BE2C (cell line): ENCODE data around the gene ZNF417.

ENCODE experiments used
- DNase-seq: peaks from one replicate; pipeline ENCODE4 v3.0.0-alpha.2; 2020
- H3K27me3 ChIP-seq: fragments of 250-450 bp; sonication (Bioruptor Pico); 2 replicates; pipeline ENCODE4 v1.5.1; 2020; ENCODE audit warnings: mild to moderate bottlenecking
- H3K36me3 ChIP-seq: fragments of 250-450 bp; sonication (Bioruptor Pico); 2 replicates; pipeline ENCODE4 v1.5.1; 2020; ENCODE audit warnings: mild to moderate bottlenecking
- H3K4me1 ChIP-seq: fragments of 250-450 bp; sonication (Bioruptor Pico); 2 replicates; pipeline ENCODE4 v1.5.1; 2020
- H3K4me3 ChIP-seq: 2 replicates; pipeline ENCODE4 v1.5.1; 2011; ENCODE audit warnings: low read depth, low read length
- H3K9me3 ChIP-seq: fragments of 250-450 bp; sonication (Bioruptor Pico); 2 replicates; pipeline ENCODE4 v1.5.1; 2020
- CTCF ChIP-seq: IDR thresholded peaks from 2 replicates; pipeline ENCODE4 v1.5.1; 2012; ENCODE audit warnings: mild to moderate bottlenecking, low read depth, low read length

Gene ZNF417

DNA sequence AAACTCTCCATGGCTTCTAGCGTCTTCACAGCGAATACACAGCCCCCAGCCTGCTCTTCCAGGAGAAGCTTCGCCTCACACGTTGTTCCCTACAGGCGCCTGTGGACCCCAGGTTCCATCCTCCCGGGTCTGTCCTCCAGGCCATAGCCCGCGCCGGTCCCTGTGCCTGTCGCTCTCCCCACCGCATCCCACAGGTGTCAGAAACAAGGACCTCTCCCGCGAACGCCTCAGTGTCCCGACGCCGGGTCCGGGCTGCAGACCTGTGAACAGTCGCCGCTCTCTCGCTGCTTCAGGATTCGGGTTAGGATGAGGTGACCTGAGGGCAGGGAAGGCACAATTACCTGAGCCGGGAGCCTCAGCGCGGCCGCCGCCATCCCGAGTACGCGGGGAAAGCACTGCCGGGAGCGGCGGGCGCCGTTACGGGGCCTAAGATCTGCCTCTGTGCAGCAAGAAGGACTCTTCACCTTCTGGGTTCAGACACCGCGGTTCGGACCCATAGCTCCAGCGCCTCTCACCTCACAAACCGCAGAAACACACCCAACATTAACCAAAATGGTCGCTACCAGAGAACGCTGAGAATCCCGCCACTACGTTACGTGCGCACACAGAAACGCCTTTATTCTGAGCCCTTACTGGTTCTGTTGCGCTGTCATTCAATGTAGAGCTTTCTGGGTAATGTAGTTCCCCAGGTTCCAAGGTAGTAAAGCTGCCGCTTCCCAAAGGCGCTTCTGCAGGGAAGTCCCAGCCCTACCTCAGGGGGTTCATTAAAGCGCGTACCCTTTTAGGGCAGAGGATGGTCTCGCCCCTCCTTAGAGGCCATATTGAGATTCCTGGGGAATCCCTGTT lies 18.7 kb upstream of the ZNF417 start, which contains the start of gene ZNF418:
Gene ZNF418, minus strand, starts transcription at position 583 of the 846 bp plus-strand sequence. CDS start 1,580 bp downstream, outside the sequence.
- TF ChIP-seq CTCF = no peak
- Histone ChIP-seq H3K9me3 (no peaks in the 10 kb centered on the region; the same call in 1 of the 2 replicates), H3K27me3 (no peaks in the 10 kb centered on the region), H3K4me1 (no peaks in the 10 kb centered on the region), H3K4me3 (peak within 1 kb of the TSS; percentile 88), H3K36me3 (peaks cover 13% of the 10 kb centered on the region)
- peak; percentile 74 for DNase-seq

GRCh38 chr19:57927587-57927986 lies 11.2 kb upstream of the ZNF417 start:
- Histone ChIP-seq H3K36me3 (peaks cover 58% of the 10 kb centered on the region), H3K27me3 (no peaks in the 10 kb centered on the region)
- TF ChIP-seq CTCF = no peak

GRCh38 chr19:57914531-57914930 lies 1.9 kb downstream of the ZNF417 start:
- no peak for TF ChIP-seq CTCF
- H3K4me1 ChIP-seq = no peaks in the 10 kb centered on the region
- H3K4me3 ChIP-seq = no peak overlapping the region
- peaks cover 20% of the 10 kb centered on the region for H3K36me3 ChIP-seq
- peaks cover 3% of the 10 kb centered on the region; the same call in 1 of the 2 replicates for H3K9me3 ChIP-seq
- DNase-seq = no peak
- H3K27me3 ChIP-seq = no peaks in the 10 kb centered on the region

More at GRCh38 chr19:57927587-57927986, 11.2 kb upstream of the ZNF417 start:
- Histone ChIP-seq H3K9me3 (no peaks in the 10 kb centered on the region; the same call in none of the 2 replicates), H3K4me3 (no peak overlapping the region), H3K4me1 (no peaks in the 10 kb centered on the region)
- DNase-seq = no peak

GRCh38 chr19:57907394-57907793 lies 9.0 kb downstream of the ZNF417 start:
- Histone ChIP-seq H3K9me3 (no peaks in the 10 kb centered on the region; the same call in 1 of the 2 replicates), H3K36me3 (peaks cover 36% of the 10 kb centered on the region), H3K4me1 (no peaks in the 10 kb centered on the region), H3K27me3 (no peaks in the 10 kb centered on the region), H3K4me3 (no peak overlapping the region)
- no peak for DNase-seq
- TF ChIP-seq CTCF = no peak

DNA sequence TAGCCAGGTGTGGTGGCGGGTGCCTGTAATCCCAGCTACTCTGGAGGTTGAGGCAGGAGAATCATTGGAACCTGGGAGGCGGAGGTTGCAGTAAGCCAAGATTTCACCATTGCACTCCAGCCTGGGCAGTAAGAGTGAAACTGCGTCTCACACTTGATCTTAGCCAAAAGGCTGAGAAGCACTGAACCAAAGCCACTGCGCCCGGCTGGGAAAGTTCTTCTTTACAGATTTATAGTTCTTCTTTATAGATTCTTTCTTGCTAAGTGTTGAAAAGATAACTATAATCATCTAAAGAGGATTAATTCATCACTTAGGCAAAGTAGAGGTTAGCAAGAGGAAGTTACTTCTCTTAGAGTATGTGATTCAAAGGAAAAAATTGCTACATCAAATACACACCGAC lies 11.1 kb downstream of the ZNF417 start:
- TF ChIP-seq CTCF = no peak
- Histone ChIP-seq H3K9me3 (no peaks in the 10 kb centered on the region; the same call in 1 of the 2 replicates), H3K27me3 (no peaks in the 10 kb centered on the region), H3K36me3 (peaks cover 22% of the 10 kb centered on the region), H3K4me1 (no peaks in the 10 kb centered on the region), H3K4me3 (no peak overlapping the region)
- DNase-seq = no peak

- Histone ChIP-seq H3K36me3 (peaks cover 19% of the 10 kb centered on the region), H3K27me3 (no peaks in the 10 kb centered on the region), H3K9me3 (no peaks in the 10 kb centered on the region; the same call in 1 of the 2 replicates), H3K4me3 (no peak overlapping the region), H3K4me1 (no peaks in the 10 kb centered on the region)
- no peak for DNase-seq
- TF ChIP-seq CTCF = no peak
These were observed 12.7 kb downstream of the ZNF417 start for GRCh38 chr19:57903618-57904184.
